A549 (cell line): ENCODE measurements around the gene LINGO3. TPM values are rescaled to one million over a fixed set of nuclear protein-coding genes. Genes with fewer than 3 reads are reported as not detected.
A peak's percentile ranks its signal among the peaks of the same experiment; 100 is the strongest.

Experiments
- ATAC-seq, 2 experiments: fragments of 200-7000 bp in 1 of 2; fragments of >200 bp in 1 of 2; cut with Nextera tagmentation in 1 of 2; cut with Tn5 transposase in 1 of 2; 3 replicates each; pipeline versions ENCODE4 v1.8.0 to v1.9.1; 2018 to 2020; ENCODE audit warnings: mild to moderate bottlenecking in 1 of 2, moderate library complexity in 1 of 2
- CTCF ChIA-PET: fragments of 300-600 bp; sonication (Branson Sonifier 250); formaldehyde crosslinking; extraction: SDS; loops from one replicate; lab custom pipeline; 2021; ENCODE audit warnings: antibody characterized with exemption, inconsistent platforms; lab: Yijun Ruan, JAX
- POLR2A ChIA-PET: fragments of 350-600 bp; formaldehyde crosslinking; extraction: SDS; loops from one replicate; lab custom pipeline; 2021; ENCODE audit warnings: antibody characterized with exemption, inconsistent platforms; lab: Yijun Ruan, JAX
- DNase-seq, 2 experiments: peaks; one replicate each; pipeline versions ENCODE4 v3.0.0 to v3.0.0-alpha.2; 2011 to 2016; ENCODE audit warnings: low read depth in 1 of 2, low spot score in 1 of 2
- FAIRE-seq: peaks from 2 replicates; lab custom pipeline; 2011; peaks lifted over from hg19 to GRCh38; lab: Jason Lieb, UNC
- H3K27ac ChIP-seq, 2 experiments: fragments of >200 bp; sonication (Bioruptor Twin); formaldehyde crosslinking; 3 replicates each; pipeline ENCODE4 v1.5.1; 2016 to 2017
- H3K4me1 ChIP-seq: fragments of >200 bp; sonication (Bioruptor Twin); formaldehyde crosslinking; 3 replicates; pipeline ENCODE4 v1.6.1; 2016
- H3K4me2 ChIP-seq: fragments of >200 bp; sonication (Bioruptor Twin); formaldehyde crosslinking; 3 replicates; pipeline ENCODE4 v1.6.1; 2016
- H3K4me3 ChIP-seq: fragments of >200 bp; sonication (Bioruptor Twin); formaldehyde crosslinking; 3 replicates; pipeline ENCODE4 v1.5.1; 2016
- H3K9me3 ChIP-seq: fragments of >200 bp; sonication (Bioruptor Twin); formaldehyde crosslinking; 3 replicates; pipeline ENCODE4 v1.6.1; 2016
- CBX8 ChIP-seq: fragments of 200-600 bp; sonication (generic); IDR thresholded peaks from 2 replicates; pipeline ENCODE4 v1.6.1; 2016
- CHD4 ChIP-seq: fragments of 200-600 bp; sonication (generic); IDR thresholded peaks from 2 replicates; pipeline ENCODE4 v1.6.1; 2016; ENCODE audit warnings: antibody characterized with exemption, mild to moderate bottlenecking, borderline replicate concordance
- E2F6 ChIP-seq: IDR thresholded peaks from 2 replicates; pipeline ENCODE4 v1.6.1; 2012; ENCODE audit warnings: low read depth, borderline replicate concordance
- EHF ChIP-seq: fragments of 250-450 bp; sonication (Bioruptor Pico); IDR thresholded peaks from 2 replicates; pipeline ENCODE4 v1.5.0; 2020; ENCODE audit warnings: mild to moderate bottlenecking
- HES2 ChIP-seq: fragments of >200 bp; sonication (Bioruptor Twin); formaldehyde crosslinking; IDR thresholded peaks from 2 replicates; pipeline ENCODE4 v1.6.1; 2016
- HEYL ChIP-seq: fragments of 250-450 bp; sonication (Bioruptor Pico); IDR thresholded peaks from 2 replicates; pipeline ENCODE4 v1.8.0; 2021; ENCODE audit warnings: mild to moderate bottlenecking, moderate library complexity
- HMGXB4 ChIP-seq: fragments of 250-450 bp; sonication (Bioruptor Pico); IDR thresholded peaks from 2 replicates; pipeline ENCODE4 v1.5.0; 2021; ENCODE audit warnings: mild to moderate bottlenecking, moderate library complexity, borderline replicate concordance
- HOXB13 ChIP-seq: fragments of 250-450 bp; sonication (Bioruptor Pico); IDR thresholded peaks from 2 replicates; pipeline ENCODE4 v1.5.0; 2020; ENCODE audit warnings: low read depth, mild to moderate bottlenecking, moderate library complexity
- HOXB5 ChIP-seq: fragments of 250-450 bp; sonication (Bioruptor Pico); IDR thresholded peaks from 2 replicates; pipeline ENCODE4 v1.5.0; 2020; ENCODE audit warnings: mild to moderate bottlenecking, moderate library complexity
- POLR2A ChIP-seq: IDR thresholded peaks from 2 replicates; pipeline ENCODE4 v1.6.1; 2012; ENCODE audit warnings: mild to moderate bottlenecking, low read length
- RAD21 ChIP-seq, 2 experiments: fragments of >200 bp in 1 of 2; sonication (Bioruptor Twin) in 1 of 2; formaldehyde crosslinking in 1 of 2; IDR thresholded peaks in 1 of 2; conservative IDR thresholded peaks in 1 of 2; 2 replicates in 1 of 2; 3 replicates in 1 of 2; pipeline ENCODE4 v1.6.1; 2012 to 2018; ENCODE audit warnings: inconsistent platforms in 1 of 2
- RARB ChIP-seq: fragments of 250-450 bp; sonication (Bioruptor Pico); IDR thresholded peaks from 2 replicates; pipeline ENCODE4 v1.8.0; 2021; ENCODE audit warnings: mild to moderate bottlenecking, moderate library complexity
- RCOR1 ChIP-seq: fragments of 150-350 bp; IDR thresholded peaks from 2 replicates; pipeline ENCODE4 v1.6.1; 2014; ENCODE audit warnings: antibody characterized with exemption, low read length, low read depth
- RNF2 ChIP-seq: fragments of 200-600 bp; sonication (generic); IDR thresholded peaks from 2 replicates; pipeline ENCODE4 v1.6.1; 2016; ENCODE audit warnings: low read depth, mild to moderate bottlenecking, antibody characterized with exemption, moderate library complexity, borderline replicate concordance
- SMC3 ChIP-seq: fragments of >200 bp; sonication (Bioruptor Twin); formaldehyde crosslinking; IDR thresholded peaks from 3 replicates; pipeline ENCODE4 v1.6.1; 2018; ENCODE audit warnings: inconsistent platforms
- TP53 ChIP-seq: fragments of 250-450 bp; sonication (Bioruptor Pico); IDR thresholded peaks from 2 replicates; pipeline ENCODE4 v1.5.0; 2021; ENCODE audit warnings: mild to moderate bottlenecking, moderate library complexity
- ZFP36 ChIP-seq: fragments of 450-650 bp; IDR thresholded peaks from 2 replicates; pipeline ENCODE4 v1.6.1; 2014; ENCODE audit warnings: borderline replicate concordance; ENCODE audit not compliant: partially characterized antibody
- ZSCAN20 ChIP-seq: fragments of 250-450 bp; sonication (Bioruptor Pico); IDR thresholded peaks from 2 replicates; pipeline ENCODE4 v1.8.0; 2022; ENCODE audit warnings: mild to moderate bottlenecking, moderate library complexity
- WGBS: methylation state at CpG from one replicate; pipeline ENCODE4 v1.1.6; 2017; ENCODE audit errors: missing lambda C conversion rate; 5-methylcytosine and 5-hydroxymethylcytosine counted together
- polyA plus RNA-seq, 4 experiments: library from polyadenylated mRNA; depleted of rRNA in 3 of 4; stranded (reverse); fragments of >200 nt; fragmentation: RNase III in 1 of 4; extraction: RNeasy Plus Mini Kit Qiagen cat#74134 plus additional on column Dnase treatment in 1 of 4; gene quantifications; 2 replicates in 3 of 4; 3 replicates in 1 of 4; pipeline ENCODE4 v1.2.3, GENCODE V29; 2011 to 2017
- TF ChIP-seq, protein P1 (sequence below): fragments of >200 bp; sonication (Bioruptor Twin); formaldehyde crosslinking; IDR thresholded peaks from 3 replicates; pipeline ENCODE4 v1.5.1; 2016

The LINGO3 gene
- polyA plus RNA-seq, 2 of the 4 experiments (the other 2 are of a cell fraction), result not detected

- POLR2A ChIA-PET, result no interaction called here
Observed at GRCh38 chr19:2327773-2328400, 19.9 kb upstream of the LINGO3 start.

GRCh38 chr19:2326699-2327360 is 18.9 kb upstream of the LINGO3 start:
- CTCF ChIA-PET, result interaction anchor here (2.3 kb wide), 1 partner anchor 11 kb away, joined by 6 read pairs; no protein-coding TSS in a partner anchor
- Histone ChIP-seq H3K4me1 (peaks cover 28% of the 10 kb centered on the region), H3K4me3 (no peak overlapping the region; the same call in 2 of the 3 replicates), H3K9me3 (no peaks in the 10 kb centered on the region), H3K27ac (no peak overlapping the region), H3K4me2 (peak overlapping the region; percentile 98)
- DNase-seq (no peak), ATAC-seq (no peak), FAIRE-seq (no peak)
- POLR2A ChIA-PET, result no interaction called here
- TF ChIP-seq CBX8 (no peak), HMGXB4 (CRISPR knock-in tag) (no peak), RNF2 (no peak), RAD21 (conservative IDR thresholded peaks at IDR 0.05 in 1 of 2, IDR thresholded peaks at IDR 0.05 in 1 of 2) (no peak), ZFP36 (no peak), TP53 (CRISPR knock-in tag) (no peak), HEYL (CRISPR knock-in tag) (no peak), SMC3 (no peak), HES2 (no peak), CHD4 (no peak)
- WGBS, result 90% methylated on average over 16 of the region's 16 CpGs

More at GRCh38 chr19:2327773-2328400, 19.9 kb upstream of the LINGO3 start:
- 4% methylated on average over 18 of the region's 18 CpGs for WGBS
- H3K4me3 ChIP-seq, result peak overlapping the region; percentile 100
- ATAC-seq, result peak in 1 of 2 experiments; percentile 36; a peak in 3 of 6 replicates
- CTCF ChIA-PET, result interaction anchor here (0.7 kb wide), 1 partner anchor 308 kb away, joined by 3 read pairs; no protein-coding TSS in a partner anchor
- H3K4me2 ChIP-seq, result peak overlapping the region; percentile 98
- peak overlapping the region; percentile 98 to 99 for H3K27ac ChIP-seq
- DNase-seq, result no peak
- peaks cover 28% of the 10 kb centered on the region for H3K4me1 ChIP-seq
- no peak for FAIRE-seq
- no peak for TF ChIP-seq RARB (CRISPR knock-in tag)
- TF ChIP-seq RCOR1, result no peak
- TF ChIP-seq HOXB5 (CRISPR knock-in tag), result no peak
- no peaks in the 10 kb centered on the region for H3K9me3 ChIP-seq

DNA sequence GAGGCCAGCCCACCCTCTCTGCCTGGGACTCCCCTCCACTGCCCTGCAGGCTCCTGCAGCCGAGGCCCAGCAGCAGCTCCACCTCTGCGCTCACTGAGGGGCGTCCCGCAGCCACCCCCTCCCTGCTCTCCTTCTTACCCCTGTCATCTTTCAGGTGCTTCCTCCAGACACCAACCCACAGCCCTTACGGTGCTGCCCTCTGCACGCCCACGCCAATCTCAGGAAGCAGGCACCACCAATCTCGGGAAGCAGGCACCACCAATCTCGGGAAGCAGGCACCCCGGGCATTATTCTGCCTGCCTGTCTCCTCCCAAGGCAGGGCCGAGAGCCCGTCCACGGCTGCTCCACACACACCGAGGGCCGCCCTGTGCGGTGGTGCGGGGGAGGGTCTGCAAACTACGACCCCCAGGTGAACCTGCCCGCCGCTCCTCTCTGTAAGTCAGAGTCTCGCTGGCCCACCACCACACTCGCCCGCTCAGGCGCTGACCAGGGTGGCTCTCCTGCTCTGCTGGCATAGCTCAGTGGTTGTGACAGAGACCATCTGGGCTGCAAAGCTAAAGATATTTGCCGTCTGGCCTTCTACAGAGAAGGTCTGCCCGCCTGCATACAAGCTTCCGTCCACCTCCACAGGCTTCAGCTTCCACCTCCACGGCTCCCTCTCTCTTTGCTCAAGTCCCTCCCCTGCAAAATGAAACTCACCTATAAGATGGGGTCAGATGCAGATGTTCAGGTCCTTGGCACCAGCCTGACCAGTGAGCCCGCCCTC is 17.5 kb upstream of the LINGO3 start:
- FAIRE-seq (no peak), DNase-seq (no peak), ATAC-seq (no peak)
- H3K27ac ChIP-seq, result no peak overlapping the region
- ChIA-PET CTCF (interaction anchor here (0.9 to 2.3 kb wide), 2 partner anchors 10 to 169 kb away, joined by 3 to 6 read pairs; no protein-coding TSS in a partner anchor), POLR2A (no interaction called here)
- no peaks in the 10 kb centered on the region for H3K9me3 ChIP-seq
- peaks cover 19% of the 10 kb centered on the region for H3K4me1 ChIP-seq
- 91% methylated on average over 13 of the region's 29 CpGs for WGBS
- no peak for TF ChIP-seq E2F6
- TF ChIP-seq POLR2A, result no peak
- no peak for TF ChIP-seq ZSCAN20 (CRISPR knock-in tag)
- TF ChIP-seq HES2, result no peak
- no peak for TF ChIP-seq EHF (CRISPR knock-in tag)
- no peak for TF ChIP-seq HOXB13 (CRISPR knock-in tag)
- TF ChIP-seq, protein P1, sequence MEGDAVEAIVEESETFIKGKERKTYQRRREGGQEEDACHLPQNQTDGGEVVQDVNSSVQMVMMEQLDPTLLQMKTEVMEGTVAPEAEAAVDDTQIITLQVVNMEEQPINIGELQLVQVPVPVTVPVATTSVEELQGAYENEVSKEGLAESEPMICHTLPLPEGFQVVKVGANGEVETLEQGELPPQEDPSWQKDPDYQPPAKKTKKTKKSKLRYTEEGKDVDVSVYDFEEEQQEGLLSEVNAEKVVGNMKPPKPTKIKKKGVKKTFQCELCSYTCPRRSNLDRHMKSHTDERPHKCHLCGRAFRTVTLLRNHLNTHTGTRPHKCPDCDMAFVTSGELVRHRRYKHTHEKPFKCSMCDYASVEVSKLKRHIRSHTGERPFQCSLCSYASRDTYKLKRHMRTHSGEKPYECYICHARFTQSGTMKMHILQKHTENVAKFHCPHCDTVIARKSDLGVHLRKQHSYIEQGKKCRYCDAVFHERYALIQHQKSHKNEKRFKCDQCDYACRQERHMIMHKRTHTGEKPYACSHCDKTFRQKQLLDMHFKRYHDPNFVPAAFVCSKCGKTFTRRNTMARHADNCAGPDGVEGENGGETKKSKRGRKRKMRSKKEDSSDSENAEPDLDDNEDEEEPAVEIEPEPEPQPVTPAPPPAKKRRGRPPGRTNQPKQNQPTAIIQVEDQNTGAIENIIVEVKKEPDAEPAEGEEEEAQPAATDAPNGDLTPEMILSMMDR, result no peak
- no peak overlapping the region for H3K4me3 ChIP-seq
- H3K4me2 ChIP-seq, result no peak overlapping the region
